SJCRH30 (cell line): Measurements from ENCODE around the gene C11orf16. TPM values are rescaled to one million over a fixed set of nuclear protein-coding genes. Genes with fewer than 3 reads are reported as not detected.
"Not testable (repeated sequence)": the region's sequence is repeated elsewhere in the genome, so short reads cannot be mapped to it uniquely, and the experiment has no call there.

Experiments used
- DNase-seq, 2 experiments: peaks; one replicate each; pipeline ENCODE4 v3.0.0-alpha.2; 2015 to 2020
- H3K27ac ChIP-seq: fragments of 250-450 bp; sonication (Bioruptor Pico); 2 replicates; pipeline ENCODE4 v1.5.1; 2020; ENCODE audit warnings: mild to moderate bottlenecking, moderate library complexity
- H3K27me3 ChIP-seq: fragments of 250-450 bp; sonication (Bioruptor Pico); 2 replicates; pipeline ENCODE4 v1.5.1; 2020; ENCODE audit warnings: mild to moderate bottlenecking, moderate library complexity
- H3K36me3 ChIP-seq: fragments of 250-450 bp; sonication (Bioruptor Pico); 2 replicates; pipeline ENCODE4 v1.5.1; 2020; ENCODE audit warnings: mild to moderate bottlenecking, moderate library complexity
- H3K4me1 ChIP-seq: fragments of 250-450 bp; sonication (Bioruptor Pico); 2 replicates; pipeline ENCODE4 v1.5.1; 2020; ENCODE audit warnings: mild to moderate bottlenecking, moderate library complexity
- H3K4me3 ChIP-seq: fragments of 250-450 bp; sonication (Bioruptor Pico); 2 replicates; pipeline ENCODE4 v1.5.1; 2020; ENCODE audit warnings: mild to moderate bottlenecking, moderate library complexity
- H3K9me3 ChIP-seq: fragments of 250-450 bp; sonication (Bioruptor Pico); replicated peaks from 2 replicates; pipeline ENCODE4 v1.5.1; 2020; ENCODE audit warnings: mild to moderate bottlenecking, moderate library complexity
- total RNA-seq: library from RNA; depleted of rRNA; stranded (reverse); fragments of >200 nt; shearing (Covaris generic); gene quantifications from 2 replicates; pipeline ENCODE4 v1.2.3, GENCODE V29; 2014

Gene C11orf16
- total RNA-seq, 1 experiment from 2014 or later = not detected

GRCh38 chr11:8925711-8926110 is 7.0 kb downstream of the C11orf16 start:
- Histone ChIP-seq H3K27ac (no peak overlapping the region), H3K27me3 (no peaks in the 10 kb centered on the region), H3K9me3 (no peaks in the 10 kb centered on the region), H3K36me3 (peaks cover 11% of the 10 kb centered on the region), H3K4me1 (no peaks in the 10 kb centered on the region), H3K4me3 (no peak overlapping the region)
- DNase-seq = no peak

- no peak overlapping the region for H3K27ac ChIP-seq
- DNase-seq = no peak
- peaks cover 35% of the 10 kb centered on the region for H3K36me3 ChIP-seq
- H3K4me3 ChIP-seq = no peak overlapping the region
- H3K9me3 ChIP-seq = no peaks in the 10 kb centered on the region
- peaks cover 9% of the 10 kb centered on the region for H3K4me1 ChIP-seq
- no peaks in the 10 kb centered on the region for H3K27me3 ChIP-seq
Measured at GRCh38 chr11:8922691-8923090, 10.1 kb downstream of the C11orf16 start.

- DNase-seq = peak; percentile 90 to 93
Measured at GRCh38 chr11:8917157-8917825, 15.5 kb downstream of the C11orf16 start.

GRCh38 chr11:8914661-8915018 is 18.1 kb downstream of the C11orf16 start:
- Histone ChIP-seq H3K9me3 (no peaks in the 10 kb centered on the region), H3K4me1 (peaks cover 24% of the 10 kb centered on the region), H3K27ac (no peak overlapping the region), H3K36me3 (peaks cover 16% of the 10 kb centered on the region), H3K27me3 (no peaks in the 10 kb centered on the region), H3K4me3 (no peak overlapping the region)
- no peak for DNase-seq

More at GRCh38 chr11:8917157-8917825, 15.5 kb downstream of the C11orf16 start:
- H3K27me3 ChIP-seq = no peaks in the 10 kb centered on the region
- H3K36me3 ChIP-seq = peaks cover 36% of the 10 kb centered on the region
- H3K4me3 ChIP-seq = peak overlapping the region; percentile 11
- H3K27ac ChIP-seq = peak overlapping the region; percentile 72
- no peaks in the 10 kb centered on the region for H3K9me3 ChIP-seq
- peaks cover 24% of the 10 kb centered on the region for H3K4me1 ChIP-seq

GRCh38 chr11:8913961-8914660 is 18.6 kb downstream of the C11orf16 start:
- Histone ChIP-seq H3K27ac (no peak overlapping the region), H3K4me3 (no peak overlapping the region), H3K9me3 (no peaks in the 10 kb centered on the region), H3K36me3 (peaks cover 13% of the 10 kb centered on the region), H3K4me1 (peaks cover 24% of the 10 kb centered on the region), H3K27me3 (no peaks in the 10 kb centered on the region)
- peak; percentile 54 to 63 for DNase-seq

- no peaks in the 10 kb centered on the region for H3K27me3 ChIP-seq
- H3K27ac ChIP-seq = peak within 1 kb of the TSS; percentile 92
- no peaks in the 10 kb centered on the region for H3K9me3 ChIP-seq
- peaks cover 3% of the 10 kb centered on the region; the same call in 1 of the 2 replicates for H3K36me3 ChIP-seq
- peak within 1 kb of the TSS; percentile 90 for H3K4me3 ChIP-seq
- peak; percentile 99 to 100 for DNase-seq
- peaks cover 10% of the 10 kb centered on the region for H3K4me1 ChIP-seq
Measured at GRCh38 chr11:8911029-8911823, 21.5 kb downstream of the C11orf16 start, which contains the start of gene AKIP1. Gene AKIP1, plus strand, starts transcription at chr11:8911189. Its CDS starts 261 bp downstream, at chr11:8911450.

- Histone ChIP-seq H3K36me3 (peaks cover 3% of the 10 kb centered on the region; the same call in 1 of the 2 replicates), H3K27me3 (no peaks in the 10 kb centered on the region), H3K4me3 (peak overlapping the region; percentile 90), H3K9me3 (no peaks in the 10 kb centered on the region), H3K27ac (no peak overlapping the region; the same call in 1 of the 2 replicates), H3K4me1 (peaks cover 8% of the 10 kb centered on the region)
- no peak for DNase-seq
Measured at GRCh38 chr11:8910649-8911026, 22.1 kb downstream of the C11orf16 start.

- no peak overlapping the region for H3K4me3 ChIP-seq
- H3K36me3 ChIP-seq = no peaks in the 10 kb centered on the region
- H3K27me3 ChIP-seq = no peaks in the 10 kb centered on the region
- no peaks in the 10 kb centered on the region for H3K9me3 ChIP-seq
- no peak for DNase-seq
- peaks cover 8% of the 10 kb centered on the region for H3K4me1 ChIP-seq
- no peak overlapping the region for H3K27ac ChIP-seq
Measured at GRCh38 chr11:8908099-8908498, 24.6 kb downstream of the C11orf16 start.

GRCh38 chr11:8907116-8907515 is 25.6 kb downstream of the C11orf16 start:
- Histone ChIP-seq H3K36me3 (no peaks in the 10 kb centered on the region), H3K9me3 (0 out of 2 replicates have a peak, but pooled peaks cover 2% of the 10 kb centered on the region), H3K27me3 (no peaks in the 10 kb centered on the region), H3K27ac (peak overlapping the region; percentile 69), H3K4me1 (peaks cover 8% of the 10 kb centered on the region), H3K4me3 (no peak overlapping the region)
- peak; percentile 31 to 54 for DNase-seq

- peaks cover 8% of the 10 kb centered on the region for H3K4me1 ChIP-seq
- H3K9me3 ChIP-seq = 0 out of 2 replicates have a peak, but pooled peaks cover 2% of the 10 kb centered on the region
- H3K27ac ChIP-seq = no peak overlapping the region
- H3K27me3 ChIP-seq = no peaks in the 10 kb centered on the region
- no peak for DNase-seq
- no peak overlapping the region for H3K4me3 ChIP-seq
- no peaks in the 10 kb centered on the region for H3K36me3 ChIP-seq
Measured at GRCh38 chr11:8905528-8906165, 27.1 kb downstream of the C11orf16 start.

GRCh38 chr11:8899119-8899753 is 33.5 kb downstream of the C11orf16 start:
- H3K36me3 ChIP-seq = no peaks in the 10 kb centered on the region
- H3K9me3 ChIP-seq = peaks cover 10% of the 10 kb centered on the region
- no peak for DNase-seq
- no peaks in the 10 kb centered on the region for H3K27me3 ChIP-seq
- H3K4me3 ChIP-seq = no peak overlapping the region
- no peak overlapping the region for H3K27ac ChIP-seq
- H3K4me1 ChIP-seq = no peaks in the 10 kb centered on the region

GRCh38 chr11:8891185-8891584 is 41.6 kb downstream of the C11orf16 start:
- H3K27ac ChIP-seq, DNase-seq, H3K27me3 ChIP-seq, H3K36me3 ChIP-seq, H3K4me3 ChIP-seq, H3K4me1 ChIP-seq: not testable (repeated sequence)
- H3K9me3 ChIP-seq = peaks cover 13% of the 10 kb centered on the region

GRCh38 chr11:8886322-8886721 is 46.4 kb downstream of the C11orf16 start:
- H3K4me3 ChIP-seq = no peak overlapping the region
- H3K36me3 ChIP-seq = no peaks in the 10 kb centered on the region
- H3K27me3 ChIP-seq = no peaks in the 10 kb centered on the region
- H3K27ac ChIP-seq = no peak overlapping the region
- H3K9me3 ChIP-seq = peaks cover 13% of the 10 kb centered on the region
- DNase-seq = no peak
- H3K4me1 ChIP-seq = peaks cover 3% of the 10 kb centered on the region; the same call in 1 of the 2 replicates

GRCh38 chr11:8881585-8881984 is 51.2 kb downstream of the C11orf16 start:
- H3K4me1 ChIP-seq, DNase-seq, H3K9me3 ChIP-seq, H3K4me3 ChIP-seq, H3K27me3 ChIP-seq, H3K36me3 ChIP-seq, H3K27ac ChIP-seq: not testable (repeated sequence)
